GM10248 (cell line): ENCODE data around the gene JMJD8.

Experiments
- CTCF ChIA-PET: fragments of 300-600 bp; sonication (Branson Sonifier 250); formaldehyde crosslinking; extraction: SDS; loops from one replicate; lab custom pipeline; 2021; ENCODE audit warnings: antibody characterized with exemption; lab: Yijun Ruan, JAX
- POLR2A ChIA-PET: fragments of 350-650 bp; sonication (Branson Sonifier 250); formaldehyde crosslinking; extraction: SDS; loops from one replicate; lab custom pipeline; 2020; ENCODE audit warnings: antibody characterized with exemption; lab: Yijun Ruan, JAX
- DNase-seq: peaks from one replicate; pipeline ENCODE4 v3.0.0; 2012; ENCODE audit errors: extremely low spot score
- TF ChIP-seq, protein P1 (sequence below): IDR thresholded peaks from 2 replicates; pipeline ENCODE4 v1.5.1; 2012; ENCODE audit warnings: mild to moderate bottlenecking, low read depth; ENCODE audit errors: extremely low read depth, missing control alignments, control extremely low read depth

The JMJD8 gene

DNA sequence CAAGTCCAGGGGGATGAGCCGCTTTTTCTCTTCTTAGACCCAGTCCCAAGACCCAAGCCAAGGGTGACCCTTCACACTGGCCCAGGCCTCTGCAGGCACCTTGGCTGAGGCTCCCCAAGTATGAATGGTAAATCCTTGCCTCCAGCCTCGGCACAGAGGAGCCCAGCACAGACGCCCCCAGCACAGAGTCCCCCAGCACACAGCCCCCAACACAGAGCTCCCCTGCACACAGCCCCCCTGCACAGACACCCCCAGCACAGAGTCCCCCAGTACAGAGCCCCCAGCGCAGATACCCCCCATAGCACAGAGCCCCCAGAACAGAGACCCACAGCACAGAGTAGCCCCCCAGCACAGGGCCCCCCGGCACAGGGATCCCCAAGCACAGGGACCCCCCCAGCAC is 43.5 kb downstream of the JMJD8 start:
- TF ChIP-seq, protein P1, sequence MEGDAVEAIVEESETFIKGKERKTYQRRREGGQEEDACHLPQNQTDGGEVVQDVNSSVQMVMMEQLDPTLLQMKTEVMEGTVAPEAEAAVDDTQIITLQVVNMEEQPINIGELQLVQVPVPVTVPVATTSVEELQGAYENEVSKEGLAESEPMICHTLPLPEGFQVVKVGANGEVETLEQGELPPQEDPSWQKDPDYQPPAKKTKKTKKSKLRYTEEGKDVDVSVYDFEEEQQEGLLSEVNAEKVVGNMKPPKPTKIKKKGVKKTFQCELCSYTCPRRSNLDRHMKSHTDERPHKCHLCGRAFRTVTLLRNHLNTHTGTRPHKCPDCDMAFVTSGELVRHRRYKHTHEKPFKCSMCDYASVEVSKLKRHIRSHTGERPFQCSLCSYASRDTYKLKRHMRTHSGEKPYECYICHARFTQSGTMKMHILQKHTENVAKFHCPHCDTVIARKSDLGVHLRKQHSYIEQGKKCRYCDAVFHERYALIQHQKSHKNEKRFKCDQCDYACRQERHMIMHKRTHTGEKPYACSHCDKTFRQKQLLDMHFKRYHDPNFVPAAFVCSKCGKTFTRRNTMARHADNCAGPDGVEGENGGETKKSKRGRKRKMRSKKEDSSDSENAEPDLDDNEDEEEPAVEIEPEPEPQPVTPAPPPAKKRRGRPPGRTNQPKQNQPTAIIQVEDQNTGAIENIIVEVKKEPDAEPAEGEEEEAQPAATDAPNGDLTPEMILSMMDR, result no peak
- ChIA-PET CTCF (no interaction called here), POLR2A (no interaction called here)
- no peak for DNase-seq

DNA sequence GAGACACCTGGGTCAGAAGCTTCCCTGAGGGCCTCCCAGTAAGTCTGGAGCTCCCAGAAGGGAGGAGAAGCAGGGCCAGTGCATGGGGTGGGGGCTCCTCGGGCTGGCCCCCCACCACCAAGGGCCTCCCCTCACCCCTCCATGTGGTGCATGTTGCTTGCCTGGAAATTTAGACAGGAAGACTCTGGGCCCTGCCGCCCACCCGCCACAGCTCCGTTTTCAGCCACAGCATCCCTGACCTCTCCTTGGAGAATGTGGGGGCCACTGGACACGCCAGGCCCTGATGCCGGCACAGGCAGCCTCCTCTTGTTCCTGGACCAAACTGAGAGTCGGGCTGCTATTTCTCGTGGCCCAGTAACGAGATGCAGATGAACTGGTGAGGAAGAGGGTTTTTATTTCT is 45.3 kb downstream of the JMJD8 start:
- no peak for DNase-seq
- ChIA-PET POLR2A (no interaction called here), CTCF (no interaction called here)
- TF ChIP-seq, protein P1, result no peak

DNA sequence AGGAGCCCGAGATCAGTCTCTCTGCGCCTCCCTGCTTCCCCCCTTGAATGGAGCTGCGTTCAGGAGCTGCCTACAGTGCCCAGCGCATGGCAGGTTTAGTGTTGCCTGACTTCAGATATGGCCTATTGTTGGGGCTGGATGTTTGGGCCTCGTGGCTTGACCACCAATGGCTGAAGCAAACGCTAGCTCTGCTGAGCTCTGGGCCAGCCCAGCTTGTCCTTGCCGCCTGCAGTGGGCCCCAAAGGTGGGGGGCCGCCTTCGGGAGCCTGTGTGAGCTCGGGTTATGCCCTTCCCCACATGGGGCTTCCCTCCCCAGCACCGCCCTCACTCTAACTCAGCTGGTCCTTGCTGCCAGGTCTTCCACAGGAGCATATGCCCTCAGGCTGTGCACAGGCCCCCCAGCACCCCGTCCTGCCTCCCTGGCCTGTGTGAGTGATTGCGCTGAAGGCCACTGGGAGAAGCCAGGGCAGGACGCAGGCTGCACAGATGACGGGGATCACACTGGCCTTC is 46.0 kb downstream of the JMJD8 start:
- CTCF ChIA-PET, result interaction anchor here (2.5 kb wide), 1 partner anchor 11 kb away, joined by 13 read pairs; the partner anchor contains the start of gene WDR90
- no peak for DNase-seq
- POLR2A ChIA-PET, result no interaction called here
- TF ChIP-seq, protein P1, result no peak

DNA sequence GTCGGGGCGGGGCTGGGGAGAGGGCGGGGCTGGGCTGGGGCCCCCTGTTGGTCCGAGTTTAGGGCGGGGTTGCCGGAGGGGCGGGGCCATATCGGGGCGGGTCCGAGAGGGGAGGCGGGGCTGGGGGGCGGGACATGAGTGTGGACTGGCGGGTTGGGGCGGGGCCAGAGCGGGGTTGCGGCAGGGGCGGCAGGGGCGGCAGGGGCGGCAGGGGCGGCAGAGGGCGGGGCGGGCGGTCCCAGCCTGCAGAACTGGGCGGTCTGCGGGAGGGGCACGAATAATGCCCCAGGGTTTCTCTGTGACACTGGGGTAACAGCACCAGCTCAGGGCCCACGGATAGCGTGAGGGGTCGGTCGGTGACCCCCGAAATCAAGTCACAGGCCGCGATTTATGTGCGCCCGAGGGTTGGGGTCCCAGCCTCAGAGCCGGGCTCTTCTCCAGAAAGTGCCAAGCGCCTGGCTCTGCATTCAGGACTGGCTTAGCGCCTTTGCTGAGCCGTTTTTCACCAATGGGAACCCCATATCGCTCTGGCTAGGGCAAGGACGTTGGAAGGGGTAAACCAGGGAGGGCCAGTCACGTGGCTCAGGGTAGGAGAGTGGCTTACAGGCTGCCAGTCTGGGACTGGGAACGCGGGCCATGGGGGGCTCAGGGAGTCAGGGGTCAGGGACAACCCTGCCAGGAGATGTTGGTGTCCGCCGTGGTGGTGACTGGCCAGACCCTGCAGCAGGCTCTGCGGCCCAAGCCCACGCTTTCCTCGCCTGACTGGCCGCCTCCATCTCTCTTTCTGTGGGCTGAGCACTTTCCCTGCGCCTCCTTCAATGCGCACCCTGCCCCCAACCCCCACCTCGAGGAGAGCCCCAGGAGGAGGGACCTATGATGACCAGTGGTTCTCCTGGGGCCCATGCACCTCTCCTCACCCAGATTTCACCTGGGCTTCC is 46.8 kb downstream of the JMJD8 start:
- ChIA-PET POLR2A (no interaction called here), CTCF (interaction anchor here (0.6 to 2.5 kb wide), 3 partner anchors 10 to 1068 kb away, joined by 4 to 13 read pairs (median 4); partner anchors contain the start of genes MAPK8IP3 and WDR90)
- TF ChIP-seq, protein P1, result no peak
- peak; percentile 100 for DNase-seq

DNA sequence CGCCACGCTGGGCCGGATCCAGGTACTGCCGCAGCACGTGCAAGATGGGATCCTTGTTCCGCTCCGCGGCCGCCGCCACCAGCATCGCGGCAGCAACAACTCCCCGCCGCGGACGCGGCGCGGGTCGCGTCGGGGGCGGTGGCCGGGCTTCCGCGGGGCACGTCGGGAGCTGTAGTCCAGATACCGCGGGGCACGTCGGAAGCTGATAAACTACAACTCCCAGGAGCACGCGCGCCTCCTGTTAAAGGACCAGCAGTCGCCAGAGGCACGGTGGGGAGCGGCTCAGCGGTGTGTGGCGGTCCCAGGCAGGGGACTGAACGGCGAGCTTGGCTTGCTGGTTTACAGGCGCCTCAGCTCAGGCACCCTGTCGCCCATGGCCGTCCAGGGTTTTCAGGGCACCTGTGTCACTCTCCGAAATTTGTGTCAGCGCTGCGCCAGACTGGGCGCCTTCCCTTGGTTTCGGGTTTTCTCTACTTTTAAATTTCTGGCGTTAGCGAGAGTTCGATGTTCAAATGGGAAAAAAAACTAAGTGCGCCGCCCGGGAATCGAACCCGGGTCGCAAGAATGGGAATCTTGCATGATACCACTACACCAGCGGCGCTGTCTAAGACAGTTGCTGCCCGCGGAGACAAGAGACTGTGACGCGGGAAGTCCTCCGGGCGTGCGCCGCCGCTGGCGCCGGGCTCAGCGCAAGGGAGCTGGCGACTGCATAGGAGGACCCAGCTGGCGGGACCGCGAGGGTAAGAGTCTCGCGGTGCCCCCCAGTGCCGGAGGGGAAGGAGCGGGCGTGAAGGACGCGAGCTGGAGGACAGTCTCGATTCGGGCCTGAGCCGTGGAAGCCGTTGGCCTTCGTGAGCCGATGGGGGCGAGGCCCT is 47.7 kb downstream of the JMJD8 start, which contains the start of gene METTL26:
METTL26 (minus strand) TSS at position 100 of the 875 bp plus-strand sequence; CDS start at position 85, 15 bp downstream.
- ChIA-PET POLR2A (interaction anchor here (0.7 kb wide), 1 partner anchor 15 kb away, joined by 4 read pairs; no protein-coding TSS in a partner anchor), CTCF (interaction anchor here (0.6 to 2.5 kb wide), 4 partner anchors 9 to 1069 kb away, joined by 3 to 13 read pairs (median 4); partner anchors contain the start of genes MAPK8IP3 and WDR90)

More for the DNA sequence above, 47.7 kb downstream of the JMJD8 start, which contains the start of gene METTL26:
- DNase-seq, result peak; percentile 96
- TF ChIP-seq, protein P1, result no peak
